ENCODE measurements around the gene FGF18. TPM values are rescaled to one million over a fixed set of nuclear protein-coding genes. Genes with fewer than 3 reads are reported as not detected.
A peak's percentile ranks its signal among the peaks of the same experiment; 100 is the strongest.
"Not testable (repeated sequence)": the region's sequence is repeated elsewhere in the genome, so short reads cannot be mapped to it uniquely, and the experiment has no call there.

FGF18 gene
- total RNA-seq: under 1 TPM; 0.12 to 0.17 TPM

DNA sequence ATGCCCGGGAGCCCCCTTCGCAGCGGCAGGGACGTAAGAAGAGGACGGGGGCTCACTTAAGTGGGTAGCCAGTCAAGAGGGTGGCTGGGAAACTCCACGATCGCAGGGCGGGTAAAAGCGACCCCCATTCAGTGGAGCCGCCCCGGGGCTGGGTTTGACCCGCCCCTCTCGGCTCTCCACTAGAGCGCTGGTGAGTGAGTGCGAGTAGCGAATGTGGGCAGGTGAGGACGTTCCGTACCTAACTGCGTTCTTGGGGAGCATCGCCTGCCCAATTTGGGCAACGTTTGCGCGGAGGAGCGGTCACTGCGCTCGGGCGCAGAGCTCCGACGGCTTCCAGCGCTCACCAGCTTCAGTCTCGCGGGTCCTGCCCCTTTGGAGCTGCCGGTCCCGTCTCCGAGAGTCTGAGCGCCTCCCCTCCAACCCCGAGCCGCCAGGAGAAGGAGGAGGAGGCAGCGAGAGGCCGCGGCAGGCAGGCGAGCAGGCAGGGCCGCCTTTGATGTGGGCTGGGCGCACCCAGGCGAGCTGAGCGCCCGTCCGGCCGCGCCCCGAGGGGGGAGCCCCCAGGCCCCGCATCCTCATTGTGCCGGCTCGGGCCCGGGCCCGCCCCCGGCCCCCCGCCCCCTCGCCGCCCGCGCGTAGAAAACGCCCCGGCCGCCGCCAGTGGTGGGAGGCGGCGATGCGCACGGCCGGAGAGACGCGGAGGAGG, at the start of gene FGF18:
Gene FGF18, plus strand, starts transcription at position 666 of the 706 bp plus-strand sequence. CDS start 553 bp downstream, outside the sequence.
- DNase-seq (peak; percentile 25 to 51), ATAC-seq (replicated peaks in 1 of 2) (peak; percentile 33 to 40)
- peak within 1 kb of the TSS; percentile 90 to 97 for H3K4me3 Mint-ChIP-seq
- peaks cover 17% of the 10 kb centered on the region for H3K27me3 Mint-ChIP-seq (ENCODE audit: low read depth)
- peak within 1 kb of the TSS; percentile 81 for H3K27ac Mint-ChIP-seq
- peaks cover 12% of the 10 kb centered on the region for H3K4me1 Mint-ChIP-seq (ENCODE audit: low read depth)
- no peaks in the 10 kb centered on the region for H3K9me3 Mint-ChIP-seq
- peaks cover 0 to under 1% of the 10 kb centered on the region in 2 donors for H3K36me3 Mint-ChIP-seq (ENCODE audit: insufficient read depth in 2 of 2)

DNA sequence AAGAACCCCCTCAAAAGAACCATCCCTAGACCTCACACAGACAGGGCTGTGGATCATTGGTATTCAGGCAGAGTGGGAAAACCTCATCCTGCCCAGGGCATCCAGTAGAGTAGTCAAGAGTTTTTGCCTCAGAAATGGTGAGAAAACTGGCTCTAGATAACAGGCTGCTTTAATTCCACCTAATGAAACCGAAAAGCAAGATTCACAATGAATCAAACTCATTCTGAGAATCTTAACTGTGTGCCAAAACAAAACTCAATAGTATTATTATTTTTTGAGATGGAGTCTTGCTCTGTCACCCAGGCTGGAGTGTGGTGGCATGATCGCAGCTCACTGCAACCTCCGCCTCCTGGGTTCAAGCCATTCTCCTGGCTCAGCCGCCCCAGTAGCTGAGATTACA, 49.5 kb upstream of the FGF18 start:
- Mint-ChIP-seq H3K4me3 (no peak overlapping the region), H3K36me3 (ENCODE audit: insufficient read depth in 2 of 2) (no peaks in the 10 kb centered on the region), H3K4me1 (ENCODE audit: low read depth) (peaks cover 7% of the 10 kb centered on the region), H3K9me3 (no peaks in the 10 kb centered on the region), H3K27ac (no peak overlapping the region), H3K27me3 (ENCODE audit: low read depth) (peaks cover 11% of the 10 kb centered on the region)
- ATAC-seq (replicated peaks in 1 of 2) (peak in 1 of 2 donors; percentile 38), DNase-seq (no peak)

DNA sequence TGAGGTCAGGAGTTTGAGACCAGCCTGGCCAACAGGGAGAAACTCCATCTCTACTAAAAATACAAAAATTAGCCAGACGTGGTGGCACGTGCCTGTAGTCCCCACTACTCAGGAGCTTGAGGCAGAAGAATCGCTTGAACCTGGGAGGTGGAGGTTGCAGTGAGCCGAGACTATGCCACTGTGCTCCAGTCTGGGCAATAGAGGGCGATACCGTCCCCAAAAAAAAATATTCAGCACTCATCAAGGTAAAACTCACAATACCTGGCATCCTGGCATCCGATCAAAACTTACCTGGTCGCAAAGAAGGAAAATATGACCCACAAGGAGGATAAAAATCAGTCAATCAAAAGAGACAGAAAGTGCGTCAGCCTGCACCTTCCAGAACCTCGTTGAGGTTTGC, 48.6 kb upstream of the FGF18 start:
- not testable (repeated sequence) for H3K27ac Mint-ChIP-seq; ATAC-seq (replicated peaks in 1 of 2); H3K4me1 Mint-ChIP-seq (ENCODE audit: low read depth); DNase-seq; H3K4me3 Mint-ChIP-seq; H3K9me3 Mint-ChIP-seq; H3K36me3 Mint-ChIP-seq (ENCODE audit: insufficient read depth in 2 of 2); H3K27me3 Mint-ChIP-seq (ENCODE audit: low read depth)

DNA sequence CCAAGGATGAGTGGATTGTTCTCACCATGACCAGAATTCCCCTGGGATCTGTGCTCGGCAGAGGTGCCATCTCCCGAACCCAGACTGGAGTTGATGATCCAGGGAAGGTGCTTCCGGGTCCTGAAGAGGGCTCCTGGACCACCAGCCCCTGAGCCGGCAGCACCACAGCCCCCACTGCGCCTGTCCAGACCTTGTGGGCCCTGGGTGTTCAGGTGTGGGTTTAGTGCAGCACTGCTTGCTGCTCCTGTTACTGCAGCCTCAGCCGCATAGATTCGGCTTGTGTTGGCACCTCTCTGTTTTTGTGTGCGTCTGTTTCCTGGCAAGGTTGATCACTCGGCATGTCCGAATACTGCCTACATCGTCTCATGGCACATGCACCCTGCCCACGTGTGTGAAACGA, 48.1 kb upstream of the FGF18 start:
- DNase-seq (no peak), ATAC-seq (replicated peaks in 1 of 2) (no peak)
- no peaks in the 10 kb centered on the region for H3K27me3 Mint-ChIP-seq (ENCODE audit: low read depth)
- no peaks in the 10 kb centered on the region for H3K9me3 Mint-ChIP-seq
- H3K27ac Mint-ChIP-seq: no peak overlapping the region
- H3K36me3 Mint-ChIP-seq (ENCODE audit: insufficient read depth in 2 of 2): no peaks in the 10 kb centered on the region
- no peak overlapping the region for H3K4me3 Mint-ChIP-seq
- peaks cover 7% of the 10 kb centered on the region for H3K4me1 Mint-ChIP-seq (ENCODE audit: low read depth)

DNA sequence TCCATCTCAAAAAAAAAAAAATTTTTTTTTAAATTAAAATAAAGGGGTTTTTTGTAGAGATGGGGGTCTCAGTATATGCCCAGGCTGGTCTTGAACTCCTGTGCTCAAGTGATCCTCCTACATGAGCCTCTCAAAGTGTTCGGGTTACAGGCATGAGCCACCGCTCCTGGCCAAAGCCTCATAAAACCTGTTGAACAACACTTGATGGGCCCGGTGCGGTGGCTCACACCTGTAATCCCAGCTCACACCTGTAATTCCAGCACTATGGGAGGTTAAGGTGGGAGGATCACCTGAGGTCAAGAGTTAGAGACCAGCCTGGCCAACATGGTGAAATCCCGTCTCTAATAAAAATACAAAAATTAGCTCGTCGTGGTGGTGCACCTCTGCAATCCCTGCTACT, 39.5 kb upstream of the FGF18 start:
- Mint-ChIP-seq H3K9me3 (no peaks in the 10 kb centered on the region), H3K4me1 (ENCODE audit: low read depth) (peaks cover 8% of the 10 kb centered on the region), H3K27me3 (ENCODE audit: low read depth) (peaks cover 4% of the 10 kb centered on the region), H3K27ac (no peak overlapping the region), H3K36me3 (ENCODE audit: insufficient read depth in 2 of 2) (no peaks in the 10 kb centered on the region), H3K4me3 (no peak overlapping the region)
- ATAC-seq (replicated peaks in 1 of 2) (no peak), DNase-seq (no peak)

GRCh38 chr5:171384416-171384815, 35.0 kb upstream of the FGF18 start:
- Mint-ChIP-seq H3K36me3 (ENCODE audit: insufficient read depth in 2 of 2) (peaks cover 8 to 13% of the 10 kb centered on the region in 2 donors), H3K4me1 (ENCODE audit: low read depth) (peaks cover 29% of the 10 kb centered on the region)
- not testable (repeated sequence) for H3K27me3 Mint-ChIP-seq (ENCODE audit: low read depth); ATAC-seq (replicated peaks in 1 of 2); DNase-seq; H3K4me3 Mint-ChIP-seq; H3K9me3 Mint-ChIP-seq; H3K27ac Mint-ChIP-seq

DNA sequence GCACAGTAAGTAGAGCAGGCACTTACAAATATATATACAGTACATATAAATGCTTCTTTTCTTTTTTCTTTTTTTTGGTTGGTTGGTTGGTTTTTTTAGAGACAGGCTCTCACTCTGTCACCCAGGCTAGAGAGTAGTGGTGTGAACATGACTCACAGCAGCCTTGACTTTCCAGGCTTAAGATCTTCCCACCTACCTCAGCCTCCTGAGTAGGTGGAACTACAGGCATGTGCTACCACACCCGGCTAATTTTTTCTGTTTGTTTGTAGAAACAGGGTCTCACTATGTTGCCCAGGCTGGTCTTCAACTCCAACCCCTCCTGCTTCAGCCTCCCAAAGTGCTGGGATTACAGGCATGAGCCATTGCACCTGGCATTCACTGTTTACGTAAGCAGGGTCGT, 34.4 kb upstream of the FGF18 start:
- not testable (repeated sequence) for H3K27me3 Mint-ChIP-seq (ENCODE audit: low read depth); H3K27ac Mint-ChIP-seq; H3K9me3 Mint-ChIP-seq; ATAC-seq (replicated peaks in 1 of 2)
- DNase-seq: peak in 1 of 2 donors; percentile 36
- Mint-ChIP-seq H3K4me1 (ENCODE audit: low read depth) (peaks cover 35% of the 10 kb centered on the region), H3K36me3 (ENCODE audit: insufficient read depth in 2 of 2) (peaks cover 12 to 19% of the 10 kb centered on the region in 2 donors), H3K4me3 (peak overlapping the region in 1 of 2 donors; percentile 22)

- H3K4me1 Mint-ChIP-seq (ENCODE audit: low read depth): peaks cover 46% of the 10 kb centered on the region
- H3K27ac Mint-ChIP-seq: no peak overlapping the region
- no peaks in the 10 kb centered on the region for H3K9me3 Mint-ChIP-seq
- peak overlapping the region; percentile 91 to 99 for H3K4me3 Mint-ChIP-seq
- ATAC-seq (replicated peaks in 1 of 2) (no peak), DNase-seq (no peak)
- H3K27me3 Mint-ChIP-seq (ENCODE audit: low read depth): peaks cover 4% of the 10 kb centered on the region
- H3K36me3 Mint-ChIP-seq (ENCODE audit: insufficient read depth in 2 of 2): peaks cover 16 to 29% of the 10 kb centered on the region in 2 donors
These were observed 33.3 kb upstream of the FGF18 start for GRCh38 chr5:171386006-171386671.

DNA sequence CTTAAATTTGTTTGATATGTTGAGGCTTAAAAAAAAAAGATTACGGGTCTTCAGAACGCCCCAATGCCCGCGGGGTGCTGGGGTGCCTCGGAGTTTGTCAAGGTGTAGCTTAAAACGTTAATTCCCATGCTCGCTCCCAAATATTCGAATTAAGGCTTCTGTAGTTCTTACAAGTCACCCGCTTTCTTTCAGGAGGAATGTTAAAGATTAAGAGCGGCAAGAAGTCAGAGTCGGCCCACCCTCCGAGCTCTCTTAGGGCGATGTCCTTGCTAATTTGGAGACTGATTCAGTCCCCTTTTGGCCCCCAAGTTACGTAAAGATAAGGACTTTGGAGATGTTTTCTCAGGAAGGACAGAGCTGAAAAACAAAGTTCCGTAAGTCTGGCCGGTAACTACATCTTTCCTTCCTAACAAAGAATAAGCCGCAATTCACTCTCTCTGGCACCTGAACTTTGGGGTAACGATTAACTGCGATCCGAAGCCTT, 32.5 kb upstream of the FGF18 start:
- H3K27me3 Mint-ChIP-seq (ENCODE audit: low read depth): peaks cover 4% of the 10 kb centered on the region
- H3K27ac Mint-ChIP-seq: peak overlapping the region; percentile 99
- DNase-seq (peak in 1 of 2 donors; percentile 34), ATAC-seq (replicated peaks in 1 of 2) (no peak)
- H3K36me3 Mint-ChIP-seq (ENCODE audit: insufficient read depth in 2 of 2): peaks cover 19 to 33% of the 10 kb centered on the region in 2 donors
- peaks cover 53% of the 10 kb centered on the region for H3K4me1 Mint-ChIP-seq (ENCODE audit: low read depth)
- no peaks in the 10 kb centered on the region for H3K9me3 Mint-ChIP-seq
- H3K4me3 Mint-ChIP-seq: peak overlapping the region; percentile 91 to 99

DNA sequence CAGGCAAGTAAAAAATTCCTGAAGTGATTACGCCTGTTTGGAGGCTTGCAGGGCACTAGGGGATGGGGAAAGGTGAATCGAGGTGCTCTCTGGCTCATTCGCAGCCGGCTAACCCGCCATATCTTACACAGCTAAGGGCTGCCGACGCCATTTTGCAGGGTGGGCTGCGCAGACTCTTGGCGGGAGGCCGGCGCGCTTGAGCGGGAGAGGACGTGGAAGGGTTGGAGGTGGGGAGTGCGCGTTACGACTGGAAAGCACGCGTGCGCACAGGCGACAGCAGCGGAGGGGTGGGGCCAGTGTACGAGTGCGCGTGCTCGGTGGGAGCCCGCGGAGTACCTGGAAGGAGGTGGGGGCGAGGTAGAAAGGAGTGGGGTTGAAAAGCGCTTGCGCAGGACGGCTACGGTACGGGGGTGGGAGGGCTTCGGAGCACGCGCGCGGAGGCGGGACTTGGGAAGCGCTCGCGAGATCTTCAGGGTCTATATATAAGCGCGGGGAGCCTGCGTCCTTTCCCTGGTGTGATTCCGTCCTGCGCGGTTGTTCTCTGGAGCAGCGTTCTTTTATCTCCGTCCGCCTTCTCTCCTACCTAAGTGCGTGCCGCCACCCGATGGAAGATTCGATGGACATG, 32.0 kb upstream of the FGF18 start, which contains the start of gene NPM1:
Gene NPM1, plus strand, starts transcription at position 505 of the 625 bp plus-strand sequence. Its CDS starts 100 bp downstream, at position 605.
- Mint-ChIP-seq H3K27me3 (ENCODE audit: low read depth) (peaks cover 1% of the 10 kb centered on the region), H3K27ac (peak within 1 kb of the TSS; percentile 99), H3K9me3 (no peaks in the 10 kb centered on the region), H3K4me3 (peak within 1 kb of the TSS; percentile 91 to 99), H3K4me1 (ENCODE audit: low read depth) (peaks cover 58% of the 10 kb centered on the region), H3K36me3 (ENCODE audit: insufficient read depth in 2 of 2) (peaks cover 19 to 34% of the 10 kb centered on the region in 2 donors)
- peak; percentile 76 to 77 for ATAC-seq (replicated peaks in 1 of 2)
- peak; percentile 98 for DNase-seq

GRCh38 chr5:171387970-171388815, 31.3 kb upstream of the FGF18 start:
- peaks cover 66% of the 10 kb centered on the region for H3K4me1 Mint-ChIP-seq (ENCODE audit: low read depth)
- no peaks in the 10 kb centered on the region for H3K9me3 Mint-ChIP-seq
- H3K4me3 Mint-ChIP-seq: peak overlapping the region; percentile 91 to 99
- DNase-seq: peak; percentile 84 to 87
- H3K27me3 Mint-ChIP-seq (ENCODE audit: low read depth): no peaks in the 10 kb centered on the region
- H3K36me3 Mint-ChIP-seq (ENCODE audit: insufficient read depth in 2 of 2): peaks cover 21 to 41% of the 10 kb centered on the region in 2 donors
- peak; percentile 46 to 47 for ATAC-seq (replicated peaks in 1 of 2)
- peak overlapping the region; percentile 99 for H3K27ac Mint-ChIP-seq

GRCh38 chr5:171388816-171389168, 30.7 kb upstream of the FGF18 start:
- ATAC-seq (replicated peaks in 1 of 2): peak; percentile 14 to 22
- H3K27ac Mint-ChIP-seq: peak overlapping the region; percentile 99
- H3K4me3 Mint-ChIP-seq: peak overlapping the region; percentile 91 to 99
- no peaks in the 10 kb centered on the region for H3K27me3 Mint-ChIP-seq (ENCODE audit: low read depth)
- H3K9me3 Mint-ChIP-seq: no peaks in the 10 kb centered on the region
- H3K36me3 Mint-ChIP-seq (ENCODE audit: insufficient read depth in 2 of 2): peaks cover 23 to 47% of the 10 kb centered on the region in 2 donors
- H3K4me1 Mint-ChIP-seq (ENCODE audit: low read depth): peaks cover 72% of the 10 kb centered on the region
- peak; percentile 65 to 67 for DNase-seq
